Activated CD8-positive, alpha-beta memory T cell treated with anti-CD3 and anti-CD28 coated beads, Interleukin-2, amount 50 U/mL, for 24 hours (primary cell): ENCODE data around the gene COLEC12.

Experiments used
- DNase-seq: peaks from one replicate; pipeline ENCODE4 v3.0.0-alpha.2; 2020; ENCODE audit errors: extremely low read depth

Gene COLEC12

DNA sequence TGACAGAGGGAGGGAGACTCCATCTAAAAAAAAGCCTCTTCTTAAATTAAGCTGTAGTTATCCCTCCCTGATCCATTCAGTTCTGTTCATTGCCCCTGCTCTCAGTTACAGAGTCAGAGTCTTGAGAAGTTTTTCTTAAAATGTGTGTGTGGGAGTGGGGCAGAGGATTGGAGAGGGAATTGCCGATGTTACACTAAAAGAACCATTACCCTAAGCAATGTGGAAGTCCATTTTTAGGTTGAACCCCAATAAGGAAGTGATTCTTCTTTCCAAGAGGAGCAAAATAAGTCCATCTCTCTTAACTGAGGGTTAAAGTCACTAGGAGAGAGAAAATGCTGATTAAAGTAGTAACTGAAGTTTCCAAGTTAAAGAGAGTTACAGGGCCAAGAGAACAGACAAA, 211.5 kb downstream of the COLEC12 start:
- DNase-seq, result no peak

DNA sequence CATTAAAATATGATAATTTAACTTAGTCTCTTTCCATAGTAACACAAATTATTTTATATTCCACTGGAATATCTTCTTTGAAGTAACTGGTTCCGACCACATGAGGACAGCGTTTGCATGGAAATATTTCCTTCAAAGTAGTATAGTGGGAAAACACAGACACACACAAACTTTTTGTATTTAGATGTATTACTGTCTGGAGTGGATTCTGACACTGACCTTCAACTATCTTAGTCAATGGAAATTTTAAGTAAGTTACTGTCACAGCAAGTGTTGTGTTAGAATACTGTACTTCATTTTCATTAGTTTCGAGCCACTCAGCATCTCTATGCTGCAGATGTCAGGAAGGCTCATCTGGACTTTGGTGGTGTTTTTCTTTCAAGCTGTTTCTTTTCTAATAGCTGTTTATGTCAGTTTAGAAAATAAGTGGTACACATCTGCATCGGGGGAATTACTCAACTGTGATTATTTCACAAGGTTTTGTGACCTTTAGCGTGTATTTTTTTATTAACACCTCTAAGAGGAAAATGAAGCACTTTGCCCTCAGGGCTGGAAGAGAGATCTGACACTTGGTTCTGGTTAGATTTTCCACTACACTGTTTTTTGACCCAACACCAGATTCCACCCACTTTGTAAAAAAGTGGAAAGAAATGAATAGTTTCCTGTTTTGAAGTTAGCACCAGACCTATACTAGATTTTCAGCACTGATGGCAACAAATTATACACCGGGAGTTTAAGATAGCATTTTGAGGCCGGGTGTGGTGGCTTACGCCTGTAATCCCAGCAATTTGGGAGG, 213.8 kb downstream of the COLEC12 start:
- DNase-seq, result no peak

DNA sequence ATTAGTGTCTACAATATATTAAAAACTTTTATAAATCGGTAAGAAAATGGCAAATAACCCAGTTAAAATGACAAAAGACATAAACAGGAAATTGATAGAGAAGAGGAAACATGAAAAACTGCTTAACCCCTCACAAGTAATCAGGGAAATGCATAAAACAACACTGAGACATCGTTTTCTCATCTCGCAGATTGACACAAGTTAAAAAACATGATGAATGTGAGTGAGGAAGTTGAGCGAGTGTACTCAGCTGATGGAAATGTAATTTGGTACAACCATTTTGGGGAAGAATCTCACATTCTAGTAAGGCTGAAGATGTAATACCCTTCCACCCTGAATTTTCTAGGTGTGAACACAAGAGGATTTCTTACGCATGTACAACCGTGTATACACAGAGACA, 214.7 kb downstream of the COLEC12 start:
- DNase-seq, result no peak

DNA sequence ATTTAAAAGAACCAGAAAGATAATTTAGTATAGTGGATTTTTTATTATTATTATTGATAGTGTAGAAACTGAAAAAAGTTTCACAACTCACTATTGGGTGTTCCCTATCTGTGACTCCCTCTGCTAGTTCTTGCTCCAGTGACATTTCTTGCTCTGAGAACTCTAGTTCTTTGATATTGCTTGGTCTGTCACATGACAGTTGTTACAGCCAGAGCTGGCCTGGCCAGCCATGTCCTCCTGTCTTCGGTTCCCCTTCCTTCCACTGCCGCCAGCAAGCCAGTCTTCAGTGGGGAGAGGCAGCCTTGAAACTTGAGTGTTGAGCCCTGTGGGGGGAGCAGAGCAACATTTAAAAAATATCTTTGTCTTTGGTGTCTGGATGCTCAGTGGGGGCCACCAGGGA, 225.0 kb downstream of the COLEC12 start:
- no peak for DNase-seq

DNA sequence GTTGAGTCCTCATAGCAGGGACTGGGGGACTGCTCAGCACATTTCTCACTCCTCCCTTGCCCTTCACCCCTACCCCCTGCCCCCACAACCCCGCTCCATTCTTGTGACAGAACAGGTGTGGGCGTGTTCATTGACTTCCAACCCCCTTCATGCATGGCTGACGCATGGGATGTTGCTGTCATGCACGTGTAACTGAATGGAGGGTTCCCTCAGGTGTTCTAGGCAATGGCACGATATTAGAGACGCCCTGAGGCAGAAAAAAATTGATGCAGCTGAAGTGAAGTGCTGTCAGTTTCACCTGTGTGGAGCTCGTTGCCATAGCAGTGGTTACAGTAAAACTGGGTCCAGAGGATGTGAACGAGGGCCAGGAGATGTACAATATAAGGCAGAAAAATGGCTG, 226.2 kb downstream of the COLEC12 start:
- DNase-seq, result no peak

DNA sequence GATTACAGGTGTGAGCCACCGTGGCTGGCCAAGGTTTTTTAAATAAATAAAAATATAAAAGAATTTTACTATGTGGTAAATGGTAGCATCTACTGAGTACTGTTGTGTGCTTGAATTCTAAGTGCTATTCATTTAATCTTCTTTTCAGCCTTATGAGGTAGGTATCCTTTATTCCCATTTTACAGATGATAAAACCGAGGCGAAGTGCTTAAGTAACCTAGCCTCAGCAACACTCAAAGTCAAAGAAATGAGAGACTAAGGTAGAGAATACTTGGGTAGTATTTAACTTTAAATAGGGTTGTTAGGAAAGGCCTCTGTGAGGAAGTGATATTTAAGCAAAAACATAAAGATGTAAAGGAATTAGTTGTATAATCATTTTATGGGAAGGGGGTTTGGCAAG, 227.0 kb downstream of the COLEC12 start:
- DNase-seq, result no peak

DNA sequence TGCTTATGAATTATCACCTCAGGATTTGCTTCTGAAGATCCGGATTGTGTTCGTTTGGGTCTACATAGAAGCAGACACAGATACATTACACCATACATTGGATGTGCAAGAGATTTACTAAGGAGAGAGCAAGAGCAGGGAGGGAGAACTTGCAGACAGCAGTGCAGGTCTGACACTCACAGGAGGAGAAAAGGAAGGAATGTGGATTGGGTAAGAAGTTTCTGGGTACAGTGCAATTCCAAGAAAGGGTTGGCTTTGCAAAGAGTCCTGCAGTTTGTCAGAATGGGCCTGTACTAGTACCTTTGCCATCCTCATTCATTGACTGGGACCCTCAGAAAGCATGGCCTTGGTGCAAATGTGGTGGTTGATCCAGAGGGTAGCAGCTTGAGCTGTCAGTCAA, 227.9 kb downstream of the COLEC12 start:
- no peak for DNase-seq

DNA sequence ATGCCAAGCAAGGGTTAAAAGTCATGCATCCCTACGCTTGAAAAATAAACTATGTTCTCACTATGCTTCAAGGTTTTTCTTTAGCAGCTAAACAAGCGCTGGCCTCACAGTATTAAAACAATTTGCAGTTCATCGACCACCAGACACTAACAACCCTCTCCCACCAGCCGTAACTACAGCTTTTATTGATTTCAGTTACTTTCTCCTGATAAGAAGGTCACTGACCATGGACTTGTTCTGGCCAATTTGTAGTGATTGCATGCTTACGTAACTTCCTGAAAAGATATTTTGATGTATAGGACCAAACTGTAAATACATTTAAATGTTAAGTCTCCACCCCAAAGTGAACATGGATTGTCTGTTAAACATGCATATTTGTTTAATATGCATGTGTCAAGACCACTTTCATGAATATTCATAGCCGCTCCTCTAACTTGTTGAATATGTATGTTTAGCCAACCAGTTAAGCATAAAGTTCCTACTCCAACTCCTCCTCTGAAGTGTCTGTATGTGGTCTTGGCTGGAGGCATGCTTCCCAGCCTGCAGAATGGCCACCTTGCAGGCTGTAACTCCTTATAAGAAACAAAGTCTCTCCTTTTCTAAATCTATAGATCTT, 230.9 kb downstream of the COLEC12 start:
- no peak for DNase-seq

DNA sequence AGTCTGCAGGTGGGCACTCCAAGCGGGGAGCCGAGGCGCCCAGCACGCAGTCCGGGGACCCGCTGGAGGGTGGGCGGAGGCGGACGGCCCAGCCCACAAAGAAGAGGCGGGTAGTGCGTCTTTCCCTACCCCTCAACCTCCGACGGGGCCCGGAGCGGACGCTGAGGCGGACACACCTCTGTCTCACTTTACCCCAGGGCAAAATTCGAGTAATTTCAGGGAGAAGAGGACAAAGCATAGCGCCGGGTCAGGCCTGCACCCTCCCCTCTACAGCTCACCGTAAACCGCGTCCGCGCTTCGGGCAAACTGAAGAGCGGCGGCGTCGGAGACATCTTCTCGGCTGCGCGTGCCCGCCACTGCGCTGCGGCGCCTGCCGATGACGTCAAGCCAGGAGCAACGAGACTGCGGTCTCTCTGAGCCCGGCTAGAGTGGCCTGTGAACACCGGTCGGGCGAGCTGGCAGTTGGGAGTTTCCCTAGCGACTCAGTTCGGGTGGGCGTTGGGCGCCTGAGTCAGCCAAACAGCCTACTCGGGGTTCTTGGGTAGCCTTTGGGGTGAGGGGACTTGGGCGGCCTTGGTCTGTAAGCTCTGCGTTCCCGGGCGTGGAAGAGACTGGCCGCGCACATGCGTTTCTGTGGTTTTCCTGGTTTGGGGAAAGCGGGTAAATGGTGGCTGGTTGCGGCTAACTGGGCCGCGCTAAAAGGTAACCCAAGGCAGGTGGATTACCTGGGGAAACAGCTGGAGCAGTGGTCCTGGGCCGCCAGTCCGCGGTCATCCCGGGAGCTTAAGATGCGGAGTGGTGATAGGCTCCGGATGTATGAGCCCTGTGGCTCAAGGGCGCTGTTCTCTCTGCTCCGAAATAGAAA, 232.6 kb downstream of the COLEC12 start, which contains the start of gene THOC1:
TSS of gene THOC1 (minus strand) at position 360 of the 865 bp plus-strand sequence. CDS start at position 332, 28 bp downstream.
- peak; percentile 91 for DNase-seq

DNA sequence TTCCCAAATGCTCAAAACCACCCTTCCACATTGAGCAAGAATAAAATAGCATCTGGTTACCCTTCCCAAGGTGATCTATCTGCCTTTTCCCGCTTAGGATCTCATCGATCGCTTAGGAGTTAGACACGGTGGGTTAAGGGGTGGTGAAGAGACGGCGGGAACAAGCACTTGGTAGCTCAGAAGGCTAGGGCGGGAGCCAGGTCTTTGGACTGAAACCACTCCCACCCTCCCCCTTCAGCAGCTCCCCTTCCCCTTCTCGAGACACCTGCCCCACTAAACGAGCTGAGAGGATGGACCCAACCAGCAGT, 233.2 kb downstream of the COLEC12 start:
- DNase-seq, result no peak
